ENCODE measurements around the gene ALDH3B1. TPM values are rescaled to one million over a fixed set of nuclear protein-coding genes. Genes with fewer than 3 reads are reported as not detected.

Gene ALDH3B1
- total and polyA plus RNA-seq, 7 donors = 0.83 to 3.3 (median 1.8) TPM

- H3K4me1 ChIP-seq = no peaks in the 10 kb centered on the region
- no peak overlapping the region for H3K4me3 ChIP-seq
- TF ChIP-seq, protein P1, sequence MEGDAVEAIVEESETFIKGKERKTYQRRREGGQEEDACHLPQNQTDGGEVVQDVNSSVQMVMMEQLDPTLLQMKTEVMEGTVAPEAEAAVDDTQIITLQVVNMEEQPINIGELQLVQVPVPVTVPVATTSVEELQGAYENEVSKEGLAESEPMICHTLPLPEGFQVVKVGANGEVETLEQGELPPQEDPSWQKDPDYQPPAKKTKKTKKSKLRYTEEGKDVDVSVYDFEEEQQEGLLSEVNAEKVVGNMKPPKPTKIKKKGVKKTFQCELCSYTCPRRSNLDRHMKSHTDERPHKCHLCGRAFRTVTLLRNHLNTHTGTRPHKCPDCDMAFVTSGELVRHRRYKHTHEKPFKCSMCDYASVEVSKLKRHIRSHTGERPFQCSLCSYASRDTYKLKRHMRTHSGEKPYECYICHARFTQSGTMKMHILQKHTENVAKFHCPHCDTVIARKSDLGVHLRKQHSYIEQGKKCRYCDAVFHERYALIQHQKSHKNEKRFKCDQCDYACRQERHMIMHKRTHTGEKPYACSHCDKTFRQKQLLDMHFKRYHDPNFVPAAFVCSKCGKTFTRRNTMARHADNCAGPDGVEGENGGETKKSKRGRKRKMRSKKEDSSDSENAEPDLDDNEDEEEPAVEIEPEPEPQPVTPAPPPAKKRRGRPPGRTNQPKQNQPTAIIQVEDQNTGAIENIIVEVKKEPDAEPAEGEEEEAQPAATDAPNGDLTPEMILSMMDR (IDR thresholded peaks at IDR 0.05) = no peak
- no peak overlapping the region for H3K27ac ChIP-seq
- no peaks in the 10 kb centered on the region for H3K36me3 ChIP-seq (ENCODE audit: insufficient read depth in 1 of 2, low read depth in 1 of 2)
- intact Hi-C loops (cut with DNase I) = no loop called here
- H3K27me3 ChIP-seq (ENCODE audit: insufficient read depth in 3 of 3, low read length in 2 of 3) = peaks cover 0 to 5% (median 4%) of the 10 kb centered on the region in 3 donors
- 96 to 98% (median 97%) methylated on average over 13 of the region's 13 CpGs for WGBS, 3 donors
- no peaks in the 10 kb centered on the region for H3K9me3 ChIP-seq
- DNase-seq = peak in 1 of 2 donors; percentile 37
- ATAC-seq = no peak
These were observed 10.9 kb upstream of the ALDH3B1 start for GRCh38 chr11:67999201-67999629.

DNA sequence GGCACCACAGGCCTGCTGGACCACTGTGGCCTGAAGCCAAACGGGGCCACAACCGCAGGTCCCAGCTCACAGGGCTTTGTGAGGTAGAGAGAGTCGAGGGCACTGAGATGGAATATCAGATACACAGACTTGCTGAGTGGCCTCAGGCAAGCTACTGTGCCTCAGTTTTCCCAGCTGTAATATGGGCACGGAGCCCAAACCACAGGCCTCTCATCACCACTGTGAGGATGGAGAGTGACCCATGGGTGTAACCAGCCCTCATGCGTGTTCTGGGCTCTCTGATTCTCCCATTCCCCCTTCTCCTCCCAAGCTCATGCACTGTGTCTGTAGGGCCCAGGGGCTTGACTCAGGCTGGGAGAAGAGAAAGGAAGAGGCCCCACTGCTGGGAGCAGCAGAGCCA lies 10.4 kb upstream of the ALDH3B1 start:
- no peaks in the 10 kb centered on the region for H3K9me3 ChIP-seq
- TF ChIP-seq, protein P1 (IDR thresholded peaks at IDR 0.05) = no peak
- no peak overlapping the region for H3K27ac ChIP-seq
- ATAC-seq (no peak), DNase-seq (no peak)
- H3K4me1 ChIP-seq = no peaks in the 10 kb centered on the region
- WGBS, 3 donors = 91 to 93% (median 92%) methylated on average over 5 of the region's 5 CpGs
- intact Hi-C loops (cut with DNase I) = no loop called here
- no peak overlapping the region for H3K4me3 ChIP-seq
- no peaks in the 10 kb centered on the region for H3K36me3 ChIP-seq (ENCODE audit: insufficient read depth in 1 of 2, low read depth in 1 of 2)
- peaks cover 0 to 5% (median 4%) of the 10 kb centered on the region in 3 donors for H3K27me3 ChIP-seq (ENCODE audit: insufficient read depth in 3 of 3, low read length in 2 of 3)

GRCh38 chr11:68002575-68002937 lies 7.6 kb upstream of the ALDH3B1 start:
- TF ChIP-seq, protein P1 (IDR thresholded peaks at IDR 0.05) = no peak
- DNase-seq = peak in 1 of 2 donors; percentile 55
- H3K9me3 ChIP-seq = no peaks in the 10 kb centered on the region
- H3K4me1 ChIP-seq = no peaks in the 10 kb centered on the region
- peak overlapping the region; percentile 68 for H3K4me3 ChIP-seq
- no peaks in the 10 kb centered on the region for H3K36me3 ChIP-seq (ENCODE audit: insufficient read depth in 1 of 2, low read depth in 1 of 2)
- 70 to 77% (median 75%) methylated on average over 8 to 9 of the region's 9 CpGs for WGBS, 3 donors
- ATAC-seq = no peak
- intact Hi-C loops (cut with DNase I) = no loop called here
- H3K27ac ChIP-seq = no peak overlapping the region
- peaks cover 0 to 5% (median 4%) of the 10 kb centered on the region in 3 donors for H3K27me3 ChIP-seq (ENCODE audit: insufficient read depth in 3 of 3, low read length in 2 of 3)

GRCh38 chr11:68002938-68003845 lies 6.9 kb upstream of the ALDH3B1 start:
- Histone ChIP-seq H3K4me3 (peak overlapping the region; percentile 68), H3K27ac (peak overlapping the region; percentile 10), H3K4me1 (no peaks in the 10 kb centered on the region), H3K27me3 (ENCODE audit: insufficient read depth in 3 of 3, low read length in 2 of 3) (peaks cover 0 to 5% (median 4%) of the 10 kb centered on the region in 3 donors), H3K9me3 (no peaks in the 10 kb centered on the region), H3K36me3 (ENCODE audit: insufficient read depth in 1 of 2, low read depth in 1 of 2) (no peaks in the 10 kb centered on the region)
- WGBS, 3 donors = 19 to 31% (median 30%) methylated on average over 54 to 86 of the region's 86 CpGs
- DNase-seq = peak in 1 of 2 donors; percentile 61
- intact Hi-C loops (cut with DNase I) = no loop called here
- ATAC-seq = peak; percentile 12 to 40 (median 20)
- TF ChIP-seq, protein P1 (IDR thresholded peaks at IDR 0.05) = no peak
